ENCODE results near the gene CCDC40. TPM values are rescaled to one million over a fixed set of nuclear protein-coding genes. Genes with fewer than 3 reads are reported as not detected.

The CCDC40 gene
- total RNA-seq, 2 donors from 2014 or later = 1.2 to 3.6 TPM

DNA sequence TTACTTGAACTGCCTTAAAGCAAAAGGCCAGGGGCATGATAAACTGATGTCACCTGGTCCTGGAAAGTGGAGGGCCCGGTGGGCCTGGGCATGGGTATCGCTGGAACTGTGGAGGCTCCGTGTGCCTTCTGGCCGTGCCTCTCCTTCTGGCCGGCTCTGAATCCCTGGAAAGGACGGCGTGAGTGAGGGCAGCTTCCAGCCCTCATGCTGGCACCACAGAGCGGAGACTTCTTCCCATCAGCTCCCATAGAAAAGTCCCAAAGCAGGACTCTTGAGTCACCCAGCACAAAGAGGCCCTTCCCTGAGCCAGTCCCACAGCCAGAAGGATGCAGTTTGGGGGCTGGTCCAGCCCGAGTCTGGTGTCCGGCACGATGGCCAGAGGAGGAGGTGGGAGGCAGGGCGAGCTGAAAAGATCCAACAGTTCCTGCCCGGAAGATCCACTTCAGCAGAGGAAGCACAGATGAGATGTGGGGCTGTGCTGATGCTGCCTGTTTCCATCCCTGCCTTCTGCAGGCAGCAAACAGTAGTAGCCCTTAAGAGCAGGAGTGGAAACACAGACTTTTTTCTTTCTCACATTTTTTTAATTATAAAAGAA, 72.7 kb downstream of the CCDC40 start:
- no peaks in the 10 kb centered on the region for H3K36me3 ChIP-seq
- no peaks in the 10 kb centered on the region for H3K9me3 ChIP-seq
- H3K27me3 ChIP-seq = no peaks in the 10 kb centered on the region
- TF ChIP-seq CTCF (IDR thresholded peaks at IDR 0.05) = no peak
- intact Hi-C loops (cut with DNase I) = no loop called here
- DNase-seq = no peak
- no peaks in the 10 kb centered on the region for H3K4me1 ChIP-seq
- H3K27ac ChIP-seq = no peak overlapping the region
- H3K9ac ChIP-seq (ENCODE audit: low read depth in 2 of 2, low read length in 2 of 2) = no peak overlapping the region
- H3K4me3 ChIP-seq = no peak overlapping the region

DNA sequence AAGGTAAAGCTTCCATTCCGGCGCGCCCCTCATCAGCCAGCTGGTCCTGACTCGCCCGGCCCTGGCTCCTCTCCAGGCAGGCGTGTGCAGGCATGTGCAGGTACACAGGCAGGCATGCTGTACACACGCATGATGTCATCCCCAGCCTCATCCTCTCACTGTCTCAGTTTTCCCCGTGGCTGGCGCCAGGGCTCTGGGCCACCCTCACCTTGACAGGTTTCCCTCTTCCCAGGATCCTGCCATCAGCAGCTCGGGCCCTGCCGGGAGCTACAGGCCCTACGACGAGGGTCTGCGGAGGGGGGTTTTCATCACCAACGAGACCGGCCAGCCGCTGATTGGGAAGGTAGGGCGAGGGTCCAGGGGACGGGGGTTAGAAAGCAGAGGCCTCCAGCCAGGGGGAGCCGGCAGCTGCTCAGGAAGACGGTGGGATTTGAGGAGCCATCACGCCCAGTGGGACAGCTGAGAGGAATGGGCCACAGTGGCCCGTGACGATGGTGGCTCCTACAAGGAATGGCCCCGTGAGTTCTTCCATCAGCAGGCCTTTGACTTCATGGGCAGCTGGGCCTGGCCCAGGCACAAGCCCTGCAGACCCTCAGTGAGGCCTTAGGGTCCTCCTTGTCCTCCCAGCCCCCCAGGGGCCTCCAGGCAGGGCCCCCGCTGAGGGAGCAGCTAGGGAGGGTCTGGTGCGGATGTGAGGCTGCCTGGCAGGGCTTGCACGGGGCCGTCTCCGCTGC, 73.4 kb downstream of the CCDC40 start:
- no peak for DNase-seq
- Histone ChIP-seq H3K27ac (no peak overlapping the region), H3K4me1 (no peaks in the 10 kb centered on the region), H3K36me3 (no peaks in the 10 kb centered on the region), H3K9ac (ENCODE audit: low read depth in 2 of 2, low read length in 2 of 2) (no peak overlapping the region), H3K27me3 (no peaks in the 10 kb centered on the region), H3K9me3 (no peaks in the 10 kb centered on the region), H3K4me3 (no peak overlapping the region)
- no peak for TF ChIP-seq CTCF (IDR thresholded peaks at IDR 0.05)
- intact Hi-C loops (cut with DNase I) = no loop called here

DNA sequence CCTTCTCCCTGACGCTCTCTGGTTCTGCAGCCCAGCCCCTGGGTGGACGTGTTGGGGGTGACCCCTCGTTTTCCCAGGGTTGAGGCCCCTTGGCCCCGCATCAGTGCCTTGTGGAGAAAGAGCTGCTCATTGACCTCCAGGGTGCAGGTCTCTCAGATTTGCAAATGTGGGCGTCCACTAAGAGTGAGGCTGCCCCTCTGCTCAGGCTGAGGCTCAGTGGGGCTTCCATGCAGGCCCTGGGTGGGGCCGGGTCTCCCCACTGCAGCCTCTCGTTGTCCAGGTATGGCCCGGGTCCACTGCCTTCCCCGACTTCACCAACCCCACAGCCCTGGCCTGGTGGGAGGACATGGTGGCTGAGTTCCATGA, 74.0 kb downstream of the CCDC40 start:
- no peak overlapping the region for H3K27ac ChIP-seq
- no peaks in the 10 kb centered on the region for H3K27me3 ChIP-seq
- no peak for DNase-seq
- intact Hi-C loops (cut with DNase I) = no loop called here
- no peak overlapping the region for H3K9ac ChIP-seq (ENCODE audit: low read depth in 2 of 2, low read length in 2 of 2)
- no peaks in the 10 kb centered on the region for H3K36me3 ChIP-seq
- no peaks in the 10 kb centered on the region for H3K4me1 ChIP-seq
- H3K9me3 ChIP-seq = no peaks in the 10 kb centered on the region
- no peak for TF ChIP-seq CTCF (IDR thresholded peaks at IDR 0.05)
- no peak overlapping the region for H3K4me3 ChIP-seq

DNA sequence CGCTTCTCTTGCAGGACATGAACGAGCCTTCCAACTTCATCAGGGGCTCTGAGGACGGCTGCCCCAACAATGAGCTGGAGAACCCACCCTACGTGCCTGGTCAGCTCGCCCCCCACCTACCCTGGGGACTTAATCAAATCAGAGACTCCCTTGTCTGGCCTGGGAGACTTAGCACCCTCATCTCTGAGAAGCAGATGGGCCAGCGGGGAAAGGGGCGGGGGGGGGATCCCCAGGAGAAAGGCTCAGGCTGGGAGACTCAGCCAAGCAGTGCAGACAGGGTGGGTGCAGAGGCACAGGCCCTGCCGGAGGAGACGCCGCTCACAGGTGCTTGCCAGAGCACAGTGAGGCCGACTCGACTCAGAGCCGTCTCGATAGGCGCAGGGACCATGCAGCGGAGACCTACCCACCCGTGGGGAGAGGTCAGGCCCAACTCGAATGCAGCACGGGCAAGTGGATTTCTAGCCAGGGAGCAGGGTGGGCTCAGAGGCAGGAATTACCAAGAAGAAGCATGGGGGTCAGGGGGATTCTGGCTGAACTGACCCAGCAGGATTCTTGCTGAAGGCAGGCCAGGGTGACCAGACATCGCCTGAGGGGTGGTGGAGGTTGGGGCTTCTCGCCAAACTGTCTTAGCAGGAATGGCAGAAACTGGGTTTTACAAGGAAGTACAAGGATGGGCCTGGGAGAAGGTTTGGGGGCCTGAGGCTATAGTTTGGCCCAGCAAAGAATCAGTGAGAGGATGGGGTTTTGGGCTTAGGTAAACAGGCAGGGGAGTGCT, 74.7 kb downstream of the CCDC40 start:
- H3K9me3 ChIP-seq = no peaks in the 10 kb centered on the region
- no peak overlapping the region for H3K4me3 ChIP-seq
- no peak for TF ChIP-seq CTCF (IDR thresholded peaks at IDR 0.05)
- H3K4me1 ChIP-seq = no peaks in the 10 kb centered on the region
- no peak overlapping the region for H3K9ac ChIP-seq (ENCODE audit: low read depth in 2 of 2, low read length in 2 of 2)
- intact Hi-C loops (cut with DNase I) = no loop called here
- H3K36me3 ChIP-seq = no peaks in the 10 kb centered on the region
- no peak overlapping the region for H3K27ac ChIP-seq
- no peak for DNase-seq
- no peaks in the 10 kb centered on the region for H3K27me3 ChIP-seq

- no peak overlapping the region for H3K27ac ChIP-seq
- no peak for TF ChIP-seq CTCF (IDR thresholded peaks at IDR 0.05)
- H3K4me1 ChIP-seq = no peaks in the 10 kb centered on the region
- DNase-seq = no peak
- no peak overlapping the region for H3K4me3 ChIP-seq
- H3K27me3 ChIP-seq = no peaks in the 10 kb centered on the region
- no peaks in the 10 kb centered on the region for H3K36me3 ChIP-seq
- H3K9me3 ChIP-seq = no peaks in the 10 kb centered on the region
- intact Hi-C loops (cut with DNase I) = no loop called here
- H3K9ac ChIP-seq (ENCODE audit: low read depth in 2 of 2, low read length in 2 of 2) = no peak overlapping the region
These were observed 75.4 kb downstream of the CCDC40 start for GRCh38 chr17:80111702-80112470.
